Activated CD4-positive, alpha-beta T cell treated with anti-CD3 and anti-CD28 coated beads, Interleukin-2, amount 50 U/mL, for 1 hour (primary cell): ENCODE results near the gene HOXD12.

ENCODE experiments used
- DNase-seq: peaks from one replicate; pipeline ENCODE4 v3.0.0-alpha.2; 2020

The HOXD12 gene

DNA sequence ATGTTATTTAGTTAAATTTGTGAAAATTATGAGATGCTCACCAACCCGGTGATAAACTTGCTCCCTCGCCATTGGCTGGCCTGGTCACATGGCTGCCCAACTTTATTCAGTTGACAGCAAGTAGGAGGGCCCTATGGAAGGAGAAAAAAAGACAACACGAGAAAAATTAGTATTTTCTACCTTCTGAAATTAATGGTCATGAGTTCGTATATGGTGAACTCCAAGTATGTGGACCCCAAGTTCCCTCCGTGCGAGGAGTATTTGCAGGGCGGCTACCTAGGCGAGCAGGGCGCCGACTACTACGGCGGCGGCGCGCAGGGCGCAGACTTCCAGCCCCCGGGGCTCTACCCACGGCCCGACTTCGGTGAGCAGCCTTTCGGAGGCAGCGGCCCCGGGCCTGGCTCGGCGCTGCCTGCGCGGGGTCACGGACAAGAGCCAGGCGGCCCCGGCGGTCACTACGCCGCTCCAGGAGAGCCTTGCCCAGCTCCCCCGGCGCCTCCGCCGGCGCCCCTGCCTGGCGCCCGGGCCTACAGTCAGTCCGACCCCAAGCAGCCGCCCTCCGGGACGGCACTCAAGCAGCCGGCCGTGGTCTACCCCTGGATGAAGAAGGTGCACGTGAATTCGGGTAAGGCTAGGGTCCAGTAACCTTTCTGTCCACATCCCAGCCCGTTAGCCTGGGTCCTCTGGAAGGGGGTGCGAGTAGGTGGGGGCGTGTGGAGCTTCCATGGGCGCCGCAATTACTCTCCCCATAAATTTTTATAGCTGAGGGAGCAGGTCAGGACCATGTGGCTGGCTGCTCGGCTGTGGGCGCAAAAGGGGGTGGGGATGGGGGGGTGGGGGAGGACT lies 52.1 kb downstream of the HOXD12 start, which contains the start of gene HOXD4:
HOXD4 (plus strand) TSS at position 109 of the 846 bp plus-strand sequence; CDS start at position 193, 84 bp downstream.
- no peak for DNase-seq
